ENCODE results near the gene PAX5.
A peak's percentile ranks its signal among the peaks of the same experiment; 100 is the strongest.
"Not testable (repeated sequence)": the region's sequence is repeated elsewhere in the genome, so short reads cannot be mapped to it uniquely, and the experiment has no call there.

The PAX5 gene

DNA sequence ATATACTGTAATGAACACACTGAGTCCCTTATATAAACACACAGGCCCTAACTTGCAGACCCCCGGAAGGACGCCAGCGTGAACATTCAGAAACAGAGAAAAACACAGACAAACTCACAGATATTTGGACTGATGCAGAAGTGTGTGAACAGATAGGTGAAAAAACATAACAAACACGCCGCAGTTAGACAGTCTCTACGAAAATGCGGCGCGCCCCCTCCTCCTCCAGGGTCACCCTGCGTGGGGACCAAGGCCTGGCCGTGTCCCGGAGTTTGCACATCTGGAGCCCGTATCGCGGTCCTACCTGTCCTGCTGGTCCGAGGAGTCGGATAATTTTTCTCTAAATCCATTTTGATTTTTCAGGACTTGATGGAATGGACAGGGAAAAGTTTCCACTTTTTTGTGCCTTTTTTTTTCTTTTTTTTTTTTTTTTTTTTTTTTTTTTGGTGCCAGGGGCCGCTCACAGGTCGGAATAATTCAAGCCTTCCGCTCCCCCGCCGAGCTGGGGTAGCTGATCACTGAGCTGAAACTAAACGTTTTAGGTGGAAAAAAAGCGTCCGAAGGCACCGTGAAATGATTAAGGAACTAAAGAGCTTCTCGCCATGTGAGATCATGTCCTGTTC lies at the start of gene PAX5:
TSS of gene PAX5 (minus strand) at position 587 of the 623 bp plus-strand sequence. CDS start at position 350, 237 bp downstream.
- DNase-seq (ENCODE audit: low spot score), result no peak

DNA sequence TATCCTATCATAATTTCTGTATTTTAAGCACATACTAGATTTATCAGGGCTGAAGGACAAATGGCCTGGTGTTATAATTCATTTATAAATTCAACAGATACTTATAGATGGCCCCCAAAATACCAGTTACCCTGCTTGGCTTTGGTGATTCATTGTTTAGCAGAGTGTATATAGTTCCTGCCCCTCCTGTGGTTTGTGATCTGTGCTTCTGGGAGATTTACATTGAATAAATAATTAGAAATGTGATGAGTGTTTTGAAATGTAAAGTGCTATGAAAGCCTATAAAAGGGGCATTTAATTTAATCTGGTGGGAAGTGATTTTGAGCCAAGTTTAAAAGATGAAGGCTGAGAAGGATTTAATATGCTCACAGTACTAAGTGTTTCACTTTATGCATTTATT lies 49.6 kb upstream of the PAX5 start:
- DNase-seq (ENCODE audit: low spot score), result no peak

DNA sequence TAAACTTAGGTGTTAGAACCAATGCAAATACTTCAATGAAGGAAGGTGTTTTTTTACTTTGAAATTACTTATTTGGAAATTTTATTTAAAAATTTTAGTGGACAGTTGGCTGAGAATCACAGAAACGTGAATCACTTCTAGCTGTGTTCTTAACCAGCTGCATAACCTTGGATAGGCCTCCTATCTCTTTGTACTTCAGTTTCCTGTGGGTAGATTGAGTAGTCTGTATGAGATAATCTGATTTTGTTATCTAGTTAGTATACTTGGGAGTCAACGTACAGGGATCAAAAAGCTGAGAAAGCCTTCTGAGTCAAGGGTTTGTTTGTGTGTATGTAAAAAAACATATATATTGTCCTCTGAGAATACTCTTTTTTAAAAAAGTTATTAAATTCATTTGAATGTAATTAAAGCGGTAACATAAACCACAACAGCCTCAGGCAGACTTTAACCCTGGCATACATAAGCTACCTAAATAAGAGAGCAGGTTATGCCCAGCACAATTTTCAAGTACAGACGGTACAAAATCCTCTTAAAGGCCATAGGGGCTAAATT lies 48.2 kb upstream of the PAX5 start:
- DNase-seq (ENCODE audit: low spot score), result no peak

DNA sequence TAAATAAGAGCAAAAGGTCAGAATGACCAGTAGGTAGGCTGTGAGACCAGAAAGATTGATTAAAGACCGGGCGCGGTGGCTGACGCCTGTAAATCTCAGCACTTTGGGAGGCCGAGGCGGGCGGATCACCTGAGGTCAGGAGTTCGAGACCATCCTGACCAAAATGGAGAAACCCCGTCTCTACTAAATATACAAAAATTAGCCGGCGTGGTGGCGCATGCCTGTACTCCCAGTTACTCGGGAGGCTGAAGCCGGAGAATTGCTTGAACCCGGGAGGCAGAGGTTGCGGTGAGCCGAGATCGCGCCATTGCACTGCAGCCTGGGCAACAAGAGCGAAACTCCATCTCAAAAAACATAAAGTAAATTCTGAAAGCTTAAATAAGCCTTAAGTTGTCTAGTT lies 47.4 kb upstream of the PAX5 start:
- DNase-seq (ENCODE audit: low spot score), result not testable (repeated sequence)

DNA sequence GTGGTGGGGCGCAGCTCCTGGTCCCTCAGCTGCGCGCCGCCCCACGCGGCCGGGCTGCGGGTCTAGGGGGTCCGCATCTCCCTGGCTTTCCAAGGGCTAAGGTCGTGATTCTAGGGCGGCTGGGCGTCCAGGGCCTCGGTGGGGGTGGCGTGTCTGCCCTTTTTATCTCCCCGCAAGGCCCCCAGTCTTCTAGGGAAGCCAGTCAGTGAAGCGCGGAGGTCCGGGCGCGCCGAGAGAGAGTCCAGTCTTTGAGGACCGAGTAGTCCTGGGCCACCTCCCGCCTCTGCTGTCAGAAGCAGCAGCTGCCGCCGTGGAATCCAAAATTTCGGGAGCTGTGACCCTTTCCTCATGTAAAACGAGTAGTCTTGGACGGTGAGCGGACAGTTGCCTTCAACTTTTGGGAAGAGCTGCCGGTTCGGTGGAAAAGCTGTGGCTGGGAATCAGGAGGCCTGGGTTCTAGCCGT lies 46.1 kb upstream of the PAX5 start:
- DNase-seq (ENCODE audit: low spot score), result not testable (repeated sequence)

DNA sequence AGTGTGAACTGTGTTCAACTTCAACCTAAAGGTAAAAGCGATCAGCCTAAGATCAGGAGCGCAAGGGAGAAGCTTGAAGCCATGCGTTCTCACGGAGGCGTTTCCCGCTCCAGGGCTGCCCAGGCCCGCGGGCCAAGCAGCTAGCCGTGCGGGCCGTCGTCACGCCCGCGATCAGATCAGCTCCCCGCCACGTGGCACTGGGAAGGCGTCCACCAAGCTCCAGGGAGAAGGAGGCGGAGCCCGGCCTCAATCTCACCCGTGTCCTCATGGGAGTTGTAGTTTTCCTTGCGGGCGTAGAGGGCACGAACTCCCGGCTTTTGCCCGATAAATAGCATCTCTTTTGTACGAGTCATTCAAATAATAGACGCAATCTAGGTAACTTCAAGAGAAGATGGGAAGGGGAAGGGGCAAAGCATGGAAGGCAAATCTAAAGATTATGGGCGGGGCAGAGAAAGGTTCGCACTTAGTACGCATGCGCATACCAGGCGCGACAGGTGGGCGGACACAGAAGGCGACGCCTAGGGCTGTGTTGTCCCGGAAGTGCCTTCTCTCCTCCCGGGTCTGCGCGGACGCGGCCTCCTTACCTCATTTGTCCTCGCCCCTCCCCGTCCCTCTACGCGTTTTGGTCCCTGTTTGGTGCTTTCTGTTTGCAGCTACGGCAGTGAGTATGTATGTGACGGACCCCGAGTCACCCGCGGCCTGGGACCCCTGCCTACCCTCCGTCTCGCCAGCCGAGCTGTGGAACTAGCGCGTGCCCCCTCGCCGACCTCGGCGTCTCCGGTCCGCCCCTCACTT lies 45.5 kb upstream of the PAX5 start:
- peak; percentile 97 for DNase-seq (ENCODE audit: low spot score)

DNA sequence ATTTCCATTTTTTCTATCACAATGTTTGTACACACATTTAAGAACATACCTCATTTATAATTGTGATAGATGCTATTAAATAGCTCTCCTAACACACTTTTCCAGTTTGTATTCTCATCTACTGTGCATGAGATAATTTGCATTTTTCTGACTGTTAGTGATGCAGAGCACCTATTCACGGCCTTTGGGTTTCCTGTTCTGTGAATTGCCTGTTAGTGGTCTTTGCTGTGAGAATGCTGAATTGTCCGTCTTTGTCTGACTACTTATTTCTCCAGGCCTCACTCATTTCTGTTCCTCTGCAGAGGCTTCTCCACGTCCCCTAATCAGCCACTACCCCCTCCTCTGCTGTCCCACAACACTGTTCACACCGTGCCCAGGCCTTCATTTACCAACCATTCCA lies 40.7 kb upstream of the PAX5 start:
- DNase-seq (ENCODE audit: low spot score), result not testable (repeated sequence)

DNA sequence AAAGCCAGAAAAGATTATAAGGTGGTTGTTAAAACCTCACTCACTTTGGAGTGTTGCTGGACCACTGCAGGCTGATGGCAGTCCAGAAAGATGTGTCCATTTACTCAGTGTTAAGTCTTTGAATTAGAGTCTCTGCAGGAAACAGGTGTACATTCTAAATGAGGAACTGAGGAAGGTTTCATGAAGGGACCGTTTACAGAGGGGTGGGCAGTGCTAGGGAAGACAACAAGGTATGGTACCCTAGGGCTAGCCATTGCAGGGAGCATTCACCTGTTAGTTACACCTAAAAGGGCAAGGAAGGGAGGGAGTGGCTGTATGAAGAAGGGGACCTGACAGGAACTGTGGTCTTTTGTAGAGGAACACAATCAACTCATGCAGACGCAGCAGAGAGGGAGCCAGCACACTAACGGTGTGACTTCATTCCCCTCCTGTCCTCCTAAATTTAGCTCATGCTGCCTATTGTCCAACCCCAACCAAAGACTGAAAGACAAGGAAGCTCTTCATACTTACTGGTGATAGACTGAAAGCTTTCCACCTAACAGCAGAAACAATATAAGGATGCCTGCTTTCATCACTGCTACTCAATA lies 32.2 kb upstream of the PAX5 start:
- no peak for DNase-seq (ENCODE audit: low spot score)

DNA sequence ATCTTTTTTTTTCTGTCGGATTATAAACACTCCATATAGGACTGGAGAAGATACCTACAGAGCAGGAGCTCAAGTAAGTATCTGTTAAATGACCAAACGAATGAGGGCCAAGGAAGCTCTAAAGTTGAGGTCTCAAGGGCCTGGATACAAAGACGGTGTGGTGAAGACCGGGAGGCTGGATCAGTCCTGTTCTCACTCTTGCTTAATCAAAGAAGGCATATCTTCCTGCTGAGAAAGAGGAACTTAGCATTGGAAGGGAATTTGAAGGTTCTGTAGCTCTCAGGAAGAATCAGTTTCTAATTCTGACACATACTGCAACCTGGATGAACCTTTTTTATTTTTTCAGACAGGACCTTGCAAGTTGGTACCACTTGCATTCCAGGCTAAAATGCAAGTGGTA lies 28.3 kb upstream of the PAX5 start:
- no peak for DNase-seq (ENCODE audit: low spot score)

DNA sequence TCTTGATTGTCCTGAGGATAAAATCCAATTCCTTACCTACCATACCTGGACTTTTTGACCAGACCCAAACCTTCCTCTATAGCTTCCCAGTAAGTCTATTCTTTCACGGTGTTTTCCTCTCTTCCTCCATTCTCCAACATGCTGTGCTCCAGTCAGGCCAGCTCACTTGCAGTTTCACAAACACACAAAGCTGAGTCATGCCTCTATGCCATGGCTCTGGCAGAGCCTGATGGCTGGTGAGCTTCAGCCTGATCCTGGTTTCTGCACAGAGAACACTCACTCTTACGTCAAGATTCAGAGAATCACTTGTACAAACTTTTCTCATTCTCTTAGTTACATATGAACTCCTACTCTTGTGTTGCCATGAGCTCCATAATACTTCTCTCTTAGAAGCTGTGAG lies 27.7 kb upstream of the PAX5 start:
- no peak for DNase-seq (ENCODE audit: low spot score)

DNA sequence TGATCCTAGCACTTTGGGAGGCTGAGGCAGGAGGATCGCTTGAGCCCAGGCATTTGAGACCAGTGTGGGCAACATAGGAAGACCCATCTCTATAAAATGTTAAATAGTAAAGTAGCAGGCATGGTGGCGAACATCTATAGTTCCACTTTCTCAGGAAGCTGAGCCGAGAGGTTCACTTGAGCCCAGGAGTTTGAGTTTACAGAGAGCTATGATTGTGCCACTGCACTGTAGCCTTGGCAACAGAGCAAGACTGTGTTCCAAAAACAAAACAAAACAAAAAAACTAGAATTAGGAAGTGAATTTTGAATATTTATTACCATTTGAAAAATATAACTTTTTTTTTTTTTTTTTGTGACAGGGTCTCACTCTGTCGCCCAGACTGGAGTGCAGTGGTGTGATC lies 26.8 kb upstream of the PAX5 start:
- DNase-seq (ENCODE audit: low spot score), result no peak

DNA sequence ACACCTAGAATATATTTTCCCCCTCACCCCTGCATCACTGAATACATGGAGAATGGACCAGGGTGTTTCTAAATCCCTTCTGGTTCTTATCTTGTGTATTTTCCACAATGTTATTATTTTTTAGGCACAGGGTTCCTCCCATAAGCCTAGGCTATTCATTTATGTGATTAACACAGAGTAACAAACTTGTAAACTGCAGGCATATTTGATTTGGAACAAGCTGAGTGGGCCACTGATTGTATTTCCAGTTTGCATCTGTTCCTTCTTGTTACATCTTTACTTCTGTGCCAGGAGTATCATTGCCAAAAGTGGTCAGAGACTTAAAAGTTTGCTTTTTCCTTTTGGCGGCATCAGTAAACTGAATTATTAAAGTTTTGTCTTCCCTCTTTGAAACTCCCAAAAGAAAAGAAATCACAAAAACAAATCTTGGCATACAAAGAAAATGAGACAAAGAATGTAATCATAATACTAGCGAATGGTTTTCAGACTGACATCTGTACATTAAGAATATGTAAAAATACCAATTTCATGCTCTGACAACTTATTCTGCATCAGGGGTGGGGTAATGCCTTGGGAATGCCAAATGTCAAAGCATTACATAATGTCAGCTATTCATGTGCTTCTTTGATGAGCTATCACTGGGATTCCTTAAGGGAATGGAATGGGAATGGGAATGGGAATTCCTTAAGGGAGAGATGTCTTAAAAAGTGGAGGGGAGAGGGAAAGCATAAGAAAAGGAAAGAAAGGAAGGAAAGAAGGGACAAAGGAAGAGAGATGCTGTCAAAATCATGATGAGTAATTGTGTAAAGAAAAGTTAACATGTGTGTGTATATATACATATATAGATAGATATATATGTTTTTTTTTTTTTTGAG lies 22.2 kb upstream of the PAX5 start:
- DNase-seq (ENCODE audit: low spot score), result no peak

DNA sequence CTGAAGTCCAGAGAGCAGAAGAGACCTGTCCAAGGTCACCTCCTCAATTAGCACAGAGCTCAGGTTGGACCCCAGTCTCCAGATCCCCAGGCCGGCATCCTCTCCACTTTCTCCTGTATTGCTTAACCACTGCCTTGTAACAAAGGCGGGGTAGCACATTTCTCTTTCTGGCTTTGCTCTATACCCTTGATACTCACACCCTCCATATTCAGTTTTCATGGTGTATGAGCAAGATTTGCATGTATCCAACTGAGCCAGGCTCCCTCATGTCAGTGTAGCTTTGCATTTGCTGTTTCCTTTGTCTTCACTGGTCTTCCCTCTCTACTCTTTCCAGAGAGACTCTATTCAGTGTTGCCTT lies 20.3 kb upstream of the PAX5 start:
- DNase-seq (ENCODE audit: low spot score), result not testable (repeated sequence)

DNA sequence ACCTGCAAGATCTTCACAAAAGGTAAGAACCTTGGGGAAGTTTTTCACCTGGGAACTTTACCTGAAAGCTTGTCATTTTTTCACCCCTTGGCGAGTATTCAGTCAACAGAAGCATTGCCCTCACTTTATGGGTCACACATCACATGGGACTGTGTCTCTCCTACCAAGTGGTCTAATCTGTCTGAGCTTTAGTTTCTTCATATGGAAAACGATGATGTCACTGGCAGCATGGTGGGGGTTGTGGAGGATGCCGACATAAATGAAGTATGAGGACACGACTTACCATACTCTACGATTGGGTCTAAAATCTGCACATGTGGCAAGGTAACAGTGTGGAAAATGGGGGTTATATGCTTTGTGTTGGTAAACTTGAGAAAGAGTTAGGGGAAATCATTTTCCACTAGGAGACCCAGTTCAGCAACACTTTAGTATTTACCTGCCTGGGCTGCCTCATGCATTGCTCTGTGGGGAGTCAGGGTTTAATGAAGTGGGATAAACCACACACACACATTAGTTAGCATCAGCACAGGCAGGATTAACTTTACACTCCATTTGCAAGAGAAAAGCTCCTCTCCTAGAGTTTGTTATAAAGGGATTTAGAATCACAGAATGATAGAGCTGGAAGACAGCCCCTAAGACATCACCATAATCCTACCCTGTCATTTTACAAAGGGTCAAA lies 19.8 kb upstream of the PAX5 start:
- DNase-seq (ENCODE audit: low spot score), result no peak

DNA sequence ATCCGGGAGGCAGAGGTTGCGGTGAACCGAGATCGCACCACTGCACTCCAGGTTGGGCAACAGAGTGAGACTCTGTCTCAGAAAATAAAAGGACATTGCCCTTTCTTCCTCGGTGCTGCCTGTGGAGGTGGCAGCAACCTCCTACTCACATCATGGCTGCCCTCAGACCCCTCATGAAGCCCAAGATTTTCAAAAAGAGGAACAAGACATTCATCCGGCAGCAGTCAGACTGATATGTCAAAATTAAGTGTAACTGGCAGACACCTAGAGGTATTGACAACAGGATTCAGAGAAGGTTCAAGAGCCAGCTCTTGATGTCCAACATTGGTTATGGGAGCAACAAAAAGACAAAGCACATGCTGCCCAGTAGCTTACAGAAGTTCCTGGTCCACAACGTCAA lies 12.6 kb upstream of the PAX5 start:
- DNase-seq (ENCODE audit: low spot score), result no peak

DNA sequence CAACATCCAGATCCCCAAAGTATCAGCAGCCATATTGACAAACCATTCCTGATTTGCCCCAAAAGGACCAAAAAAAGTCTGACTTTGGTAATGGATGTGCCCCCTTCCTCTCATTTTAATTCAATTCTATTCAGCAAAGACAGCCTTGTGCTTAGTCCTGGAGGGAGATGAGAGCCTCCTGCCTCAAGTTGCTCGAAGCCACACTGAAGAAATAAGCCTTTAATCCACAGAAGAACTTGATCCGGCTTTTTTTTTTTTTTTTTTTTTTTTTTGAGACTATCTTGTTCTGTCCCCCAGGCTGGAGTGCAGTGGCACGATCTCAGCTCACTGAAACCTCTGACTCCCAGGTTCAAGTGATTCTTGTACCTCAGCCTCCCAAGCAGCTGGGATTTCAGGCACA lies 8.4 kb upstream of the PAX5 start:
- no peak for DNase-seq (ENCODE audit: low spot score)

DNA sequence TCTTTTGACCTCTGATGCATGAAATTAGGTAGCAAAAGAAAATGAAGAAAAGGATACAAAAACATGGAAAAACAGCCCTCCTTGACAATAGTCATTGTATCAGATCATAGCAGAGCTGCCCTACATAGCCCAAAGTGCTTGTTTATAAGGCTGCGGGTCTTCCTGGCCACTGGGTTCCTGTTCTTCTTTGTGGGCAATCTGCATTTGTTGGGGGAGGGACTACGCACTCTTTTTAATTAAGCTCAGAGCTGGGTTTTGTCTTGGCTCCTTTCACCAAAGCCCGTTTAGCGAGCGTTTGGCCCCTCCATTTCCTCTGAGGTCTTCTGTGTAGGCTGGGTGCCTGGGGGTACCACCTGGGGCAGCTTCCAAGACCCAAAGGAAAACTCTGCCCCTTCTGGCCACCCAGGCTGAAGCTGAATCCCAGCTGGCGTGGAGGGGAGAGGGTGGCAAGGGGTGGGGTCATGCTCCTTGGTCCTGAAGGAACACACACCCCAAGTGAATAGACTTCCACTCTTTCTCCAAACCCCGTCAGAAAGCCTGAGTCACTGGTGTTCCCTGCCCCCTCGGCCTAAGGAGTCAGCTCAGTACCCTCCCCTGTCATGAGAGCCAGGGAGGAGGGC lies 6.5 kb upstream of the PAX5 start:
- DNase-seq (ENCODE audit: low spot score), result no peak

DNA sequence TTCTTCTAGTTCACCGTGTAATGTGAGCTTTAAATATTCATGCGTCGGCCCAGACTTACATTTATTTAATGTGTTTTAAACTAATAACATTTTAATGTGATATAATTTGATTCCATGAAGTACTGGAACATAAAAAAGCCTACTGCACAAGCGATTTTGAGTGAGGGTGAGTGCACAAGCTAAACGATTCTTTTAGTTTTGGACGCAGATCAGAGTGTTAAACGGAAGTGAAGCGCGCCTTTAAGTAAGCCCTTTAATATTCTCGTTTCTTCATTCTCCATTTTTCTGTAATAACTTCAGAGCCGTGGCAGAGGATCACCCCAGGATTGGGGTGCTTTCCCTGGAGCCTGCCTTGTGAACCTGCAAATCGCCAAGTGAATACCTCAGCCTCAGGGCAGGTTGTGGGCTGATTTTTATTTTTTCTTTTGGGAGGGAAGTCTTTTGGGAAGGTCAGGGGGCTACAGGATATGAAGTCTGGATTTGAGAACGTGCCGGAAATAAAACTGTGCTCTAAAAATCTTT lies 4.9 kb upstream of the PAX5 start:
- no peak for DNase-seq (ENCODE audit: low spot score)

DNA sequence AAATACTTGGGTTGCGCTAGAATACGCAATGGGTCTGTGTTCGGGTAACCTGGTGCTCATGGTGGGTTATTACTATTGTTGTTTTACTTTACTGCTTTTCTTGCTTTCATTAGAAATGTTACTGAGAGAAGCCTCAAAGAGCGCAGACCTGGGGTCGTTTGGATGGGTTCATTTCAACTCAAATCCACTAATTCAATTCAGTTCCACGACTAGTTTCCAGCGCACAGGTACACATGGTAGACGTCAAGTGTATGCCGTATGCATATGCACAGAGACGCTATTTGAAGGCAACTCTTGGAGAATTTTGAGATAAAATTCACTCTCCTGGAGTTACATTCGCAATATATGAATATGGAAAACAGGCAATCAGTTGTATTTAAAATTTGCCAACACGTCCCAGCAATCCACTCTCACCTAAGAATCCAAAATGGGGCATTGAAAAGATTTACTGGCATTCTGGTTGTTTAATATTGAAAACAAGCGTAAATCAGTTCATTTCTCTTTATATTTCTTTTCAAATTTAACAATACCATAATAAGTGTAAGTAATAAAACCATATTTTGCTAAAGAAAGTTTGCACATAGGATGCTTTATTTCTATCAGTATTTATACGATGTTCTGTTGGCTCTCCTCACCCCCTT lies 4.4 kb upstream of the PAX5 start:
- no peak for DNase-seq (ENCODE audit: low spot score)

Data from AG08396 (cell line).